Measurements from ENCODE around the gene GOLGA6L2.

GRCh38 chr15:23439513-23439912 lies 7.5 kb downstream of the GOLGA6L2 start:
- TF ChIP-seq, protein P1, sequence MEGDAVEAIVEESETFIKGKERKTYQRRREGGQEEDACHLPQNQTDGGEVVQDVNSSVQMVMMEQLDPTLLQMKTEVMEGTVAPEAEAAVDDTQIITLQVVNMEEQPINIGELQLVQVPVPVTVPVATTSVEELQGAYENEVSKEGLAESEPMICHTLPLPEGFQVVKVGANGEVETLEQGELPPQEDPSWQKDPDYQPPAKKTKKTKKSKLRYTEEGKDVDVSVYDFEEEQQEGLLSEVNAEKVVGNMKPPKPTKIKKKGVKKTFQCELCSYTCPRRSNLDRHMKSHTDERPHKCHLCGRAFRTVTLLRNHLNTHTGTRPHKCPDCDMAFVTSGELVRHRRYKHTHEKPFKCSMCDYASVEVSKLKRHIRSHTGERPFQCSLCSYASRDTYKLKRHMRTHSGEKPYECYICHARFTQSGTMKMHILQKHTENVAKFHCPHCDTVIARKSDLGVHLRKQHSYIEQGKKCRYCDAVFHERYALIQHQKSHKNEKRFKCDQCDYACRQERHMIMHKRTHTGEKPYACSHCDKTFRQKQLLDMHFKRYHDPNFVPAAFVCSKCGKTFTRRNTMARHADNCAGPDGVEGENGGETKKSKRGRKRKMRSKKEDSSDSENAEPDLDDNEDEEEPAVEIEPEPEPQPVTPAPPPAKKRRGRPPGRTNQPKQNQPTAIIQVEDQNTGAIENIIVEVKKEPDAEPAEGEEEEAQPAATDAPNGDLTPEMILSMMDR (IDR thresholded peaks at IDR 0.05; ENCODE audit: low read length): no peak
- no peak for TF ChIP-seq EZH2 (optimal IDR thresholded peaks at IDR 0.05; ENCODE audit: low read depth, low read length)
- no peak for TF ChIP-seq EZH2phosphoT487 (IDR thresholded peaks at IDR 0.05; ENCODE audit: low read length)

All from MM.1S (cell line).